GM12892 (cell line): ENCODE measurements around the gene LCN12.

Source experiments
- POLR2A ChIP-seq: IDR thresholded peaks from 2 replicates; pipeline ENCODE4 v1.6.1; 2011; ENCODE audit warnings: low read depth, low read length, control low read depth
- POLR2AphosphoS5 ChIP-seq: IDR thresholded peaks from 2 replicates; pipeline ENCODE4 v1.6.1; 2011; ENCODE audit warnings: low read depth, low read length, control low read depth
- TAF1 ChIP-seq: IDR thresholded peaks from 2 replicates; pipeline ENCODE4 v1.6.1; 2011; ENCODE audit warnings: low read depth, mild to moderate bottlenecking, control low read depth, low read length, borderline replicate concordance

DNA sequence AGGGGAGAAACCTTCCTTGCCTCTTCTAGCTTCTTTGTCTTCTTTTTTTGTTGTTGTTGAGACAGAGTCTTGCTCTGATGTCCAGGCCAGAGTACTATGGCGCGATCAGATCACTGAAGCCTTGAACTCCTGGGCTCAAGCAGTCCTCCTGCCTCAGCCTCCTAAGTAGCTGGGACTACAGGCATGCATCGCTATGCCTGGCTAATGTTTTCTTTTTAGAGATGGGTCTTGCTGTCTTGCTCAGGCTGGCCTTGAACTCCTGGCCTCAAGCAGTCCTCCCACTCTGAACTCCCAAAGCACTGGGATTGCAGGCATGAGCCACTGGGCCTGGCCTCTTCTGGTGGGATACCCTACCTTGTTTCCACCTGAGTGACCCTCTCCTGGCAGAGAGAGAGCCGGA is 36.8 kb downstream of the LCN12 start:
- TF ChIP-seq POLR2A (no peak), TAF1 (no peak), POLR2AphosphoS5 (no peak)
